ENCODE data around the gene GORASP2. TPM values are rescaled to one million over a fixed set of nuclear protein-coding genes. Genes with fewer than 3 reads are reported as not detected.

GORASP2 gene
- total and polyA plus RNA-seq, 4 experiments from 2014 or later: 82.4 to 116 (median 97.1) TPM

- H3K27ac Mint-ChIP-seq: peak overlapping the region in 2 of 7 donors; percentile 50 to 78
- no peak for DNase-seq
- Histone ChIP-seq H3K4me3 (ENCODE audit: low read length in 2 of 2) (no peak overlapping the region), H3K4me1 (ENCODE audit: insufficient read depth, low read length) (peaks cover 10% of the 10 kb centered on the region), H3K27me3 (ENCODE audit: insufficient read depth, low read length) (no peaks in the 10 kb centered on the region), H3K27ac (ENCODE audit: low read depth, low read length) (no peak overlapping the region), H3K9me3 (ENCODE audit: control insufficient read depth in 1 of 2, low read length in 2 of 2) (no peaks in the 10 kb centered on the region), H3K36me3 (ENCODE audit: insufficient read depth, low read length) (peaks cover 29% of the 10 kb centered on the region)
- peaks cover 24 to 33% of the 10 kb centered on the region in 2 donors for H3K36me3 Mint-ChIP-seq
- no peaks in the 10 kb centered on the region for H3K27me3 Mint-ChIP-seq
- no peak overlapping the region for H3K4me3 Mint-ChIP-seq
- H3K4me1 Mint-ChIP-seq: peaks cover 2 to 12% (median 8%) of the 10 kb centered on the region in 4 donors
- H3K9me3 Mint-ChIP-seq: no peaks in the 10 kb centered on the region
- CTCF ChIA-PET (ENCODE audit: partially characterized antibody): interaction anchor here (1.0 to 1.1 kb wide), 2 partner anchors 63 to 447 kb away, joined by 3 to 4 read pairs; no protein-coding TSS in a partner anchor
- intact Hi-C loops (cut with micrococcal nuclease): no loop called here
- POLR2A ChIA-PET (ENCODE audit: partially characterized antibody): interaction anchor here (1.5 kb wide), 1 partner anchor 190 kb away, joined by 4 read pairs; no protein-coding TSS in a partner anchor
Measured at GRCh38 chr2:170969030-170969429, 40.0 kb downstream of the GORASP2 start.

- Mint-ChIP-seq H3K36me3 (peaks cover 23 to 28% of the 10 kb centered on the region in 2 donors), H3K27ac (no peak overlapping the region), H3K4me3 (no peak overlapping the region), H3K27me3 (no peaks in the 10 kb centered on the region), H3K4me1 (peaks cover 6 to 16% (median 11%) of the 10 kb centered on the region in 4 donors), H3K9me3 (no peaks in the 10 kb centered on the region)
- Histone ChIP-seq H3K9me3 (ENCODE audit: control insufficient read depth in 1 of 2, low read length in 2 of 2) (no peaks in the 10 kb centered on the region), H3K27ac (ENCODE audit: low read depth, low read length) (no peak overlapping the region), H3K27me3 (ENCODE audit: insufficient read depth, low read length) (no peaks in the 10 kb centered on the region), H3K4me3 (ENCODE audit: low read length in 2 of 2) (no peak overlapping the region), H3K36me3 (ENCODE audit: insufficient read depth, low read length) (peaks cover 25% of the 10 kb centered on the region), H3K4me1 (ENCODE audit: insufficient read depth, low read length) (peaks cover 14% of the 10 kb centered on the region)
- DNase-seq: no peak
- intact Hi-C loops (cut with micrococcal nuclease): loop anchor here (5.0 kb wide), 2 partner anchors 277 to 347 kb away; no protein-coding TSS in a partner anchor
- POLR2A ChIA-PET (ENCODE audit: partially characterized antibody): interaction anchor here (1.5 kb wide), 1 partner anchor 189 kb away, joined by 4 read pairs; no protein-coding TSS in a partner anchor
- CTCF ChIA-PET (ENCODE audit: partially characterized antibody): interaction anchor here (1.1 to 7.5 kb wide), 2 partner anchors 446 kb away, joined by 4 to 135 read pairs; no protein-coding TSS in a partner anchor
Measured at GRCh38 chr2:170969872-170970496, 40.9 kb downstream of the GORASP2 start.

DNA sequence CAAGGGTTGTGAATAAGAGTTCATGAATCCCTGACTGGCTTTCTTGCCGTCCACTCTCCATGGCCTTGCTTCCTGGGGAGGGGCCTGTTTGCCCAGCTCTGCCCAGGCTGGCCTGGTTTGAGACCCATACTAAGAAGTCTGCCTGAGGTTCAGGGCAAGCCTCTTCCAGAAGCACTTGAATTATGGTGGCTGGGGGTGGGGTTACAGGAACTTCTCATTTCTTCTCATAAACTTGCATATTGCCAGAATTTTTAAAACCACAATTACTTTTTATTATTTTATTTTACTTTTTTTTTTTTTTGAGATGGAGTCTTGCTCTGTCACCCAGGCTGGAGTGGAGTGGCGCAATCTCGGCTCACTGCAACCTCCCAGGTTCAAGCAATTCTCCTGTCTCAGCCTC is 42.0 kb downstream of the GORASP2 start:
- Histone ChIP-seq H3K36me3 (ENCODE audit: insufficient read depth, low read length) (peaks cover 14% of the 10 kb centered on the region), H3K4me3 (ENCODE audit: low read length in 2 of 2) (no peak overlapping the region), H3K9me3 (ENCODE audit: control insufficient read depth in 1 of 2, low read length in 2 of 2) (no peaks in the 10 kb centered on the region), H3K4me1 (ENCODE audit: insufficient read depth, low read length) (peaks cover 14% of the 10 kb centered on the region), H3K27me3 (ENCODE audit: insufficient read depth, low read length) (no peaks in the 10 kb centered on the region), H3K27ac (ENCODE audit: low read depth, low read length) (no peak overlapping the region)
- H3K9me3 Mint-ChIP-seq: no peaks in the 10 kb centered on the region
- intact Hi-C loops (cut with micrococcal nuclease): loop anchor here (5.0 kb wide), 2 partner anchors 276 to 346 kb away; no protein-coding TSS in a partner anchor
- H3K4me3 Mint-ChIP-seq: no peak overlapping the region
- DNase-seq: no peak
- H3K27ac Mint-ChIP-seq: no peak overlapping the region
- no peaks in the 10 kb centered on the region for H3K27me3 Mint-ChIP-seq
- H3K36me3 Mint-ChIP-seq: peaks cover 12 to 17% of the 10 kb centered on the region in 2 donors
- CTCF ChIA-PET (ENCODE audit: partially characterized antibody): interaction anchor here (3.3 to 7.5 kb wide), 2 partner anchors 187 to 445 kb away, joined by 35 to 135 read pairs; no protein-coding TSS in a partner anchor
- POLR2A ChIA-PET (ENCODE audit: partially characterized antibody): no interaction called here
- H3K4me1 Mint-ChIP-seq: peaks cover 7 to 16% (median 12%) of the 10 kb centered on the region in 4 donors

- Histone ChIP-seq H3K4me3 (ENCODE audit: low read length in 2 of 2) (no peak overlapping the region), H3K4me1 (ENCODE audit: insufficient read depth, low read length) (peaks cover 14% of the 10 kb centered on the region), H3K27me3 (ENCODE audit: insufficient read depth, low read length) (no peaks in the 10 kb centered on the region), H3K27ac (ENCODE audit: low read depth, low read length) (peak overlapping the region; percentile 41), H3K9me3 (ENCODE audit: control insufficient read depth in 1 of 2, low read length in 2 of 2) (no peaks in the 10 kb centered on the region), H3K36me3 (ENCODE audit: insufficient read depth, low read length) (peaks cover 4% of the 10 kb centered on the region)
- H3K27ac Mint-ChIP-seq: peak overlapping the region in 6 of 7 donors; percentile 31 to 78 (median 48)
- no peak for DNase-seq
- ChIA-PET POLR2A (ENCODE audit: partially characterized antibody) (interaction anchor here (1.0 to 5.3 kb wide), 8 partner anchors 40 to 461 kb away, joined by 3 to 32 read pairs (median 4); partner anchors contain the start of genes DCAF17, GORASP2, METTL8 and TLK1), CTCF (ENCODE audit: partially characterized antibody) (interaction anchor here (0.6 to 7.5 kb wide), 25 partner anchors 8 to 461 kb away, joined by 3 to 135 read pairs (median 4); partner anchors contain the start of genes DCAF17, GORASP2 and METTL8)
- H3K36me3 Mint-ChIP-seq: peaks cover under 1 to 3% of the 10 kb centered on the region in 2 donors
- no peaks in the 10 kb centered on the region for H3K9me3 Mint-ChIP-seq
- H3K4me3 Mint-ChIP-seq: peak overlapping the region; percentile 61 to 86 (median 76)
- intact Hi-C loops (cut with micrococcal nuclease): loop anchor here (1.0 to 5.0 kb wide), 7 partner anchors 43 to 462 kb away; partner anchors contain the start of genes DCAF17 and GORASP2
- H3K4me1 Mint-ChIP-seq: peaks cover 7 to 16% (median 12%) of the 10 kb centered on the region in 4 donors
- no peaks in the 10 kb centered on the region for H3K27me3 Mint-ChIP-seq
Measured at GRCh38 chr2:170972296-170973224, 43.5 kb downstream of the GORASP2 start.

GRCh38 chr2:170973225-170973491 is 44.1 kb downstream of the GORASP2 start:
- Histone ChIP-seq H3K4me1 (ENCODE audit: insufficient read depth, low read length) (peaks cover 14% of the 10 kb centered on the region), H3K4me3 (ENCODE audit: low read length in 2 of 2) (peak overlapping the region in 1 of 2 donors; percentile 77), H3K36me3 (ENCODE audit: insufficient read depth, low read length) (no peaks in the 10 kb centered on the region), H3K27me3 (ENCODE audit: insufficient read depth, low read length) (no peaks in the 10 kb centered on the region), H3K27ac (ENCODE audit: low read depth, low read length) (peak overlapping the region; percentile 41), H3K9me3 (ENCODE audit: control insufficient read depth in 1 of 2, low read length in 2 of 2) (no peaks in the 10 kb centered on the region)
- Mint-ChIP-seq H3K36me3 (no peaks in the 10 kb centered on the region), H3K4me3 (peak overlapping the region; percentile 61 to 86 (median 76)), H3K4me1 (peaks cover 7 to 16% (median 12%) of the 10 kb centered on the region in 4 donors), H3K27me3 (no peaks in the 10 kb centered on the region), H3K27ac (peak overlapping the region in 5 of 7 donors; percentile 31 to 77 (median 47)), H3K9me3 (no peaks in the 10 kb centered on the region)
- intact Hi-C loops (cut with micrococcal nuclease): loop anchor here (1.0 to 5.0 kb wide), 7 partner anchors 44 to 461 kb away; partner anchors contain the start of genes DCAF17 and GORASP2
- ChIA-PET CTCF (ENCODE audit: partially characterized antibody) (interaction anchor here (0.6 to 7.5 kb wide), 24 partner anchors 8 to 461 kb away, joined by 3 to 135 read pairs (median 4); partner anchors contain the start of genes DCAF17, GORASP2 and METTL8), POLR2A (ENCODE audit: partially characterized antibody) (interaction anchor here (1.0 to 5.3 kb wide), 8 partner anchors 39 to 461 kb away, joined by 3 to 32 read pairs (median 4); partner anchors contain the start of genes DCAF17, GORASP2, METTL8 and TLK1)
- no peak for DNase-seq

GRCh38 chr2:170973492-170974303 is 44.6 kb downstream of the GORASP2 start:
- Histone ChIP-seq H3K9me3 (ENCODE audit: control insufficient read depth in 1 of 2, low read length in 2 of 2) (no peaks in the 10 kb centered on the region), H3K27me3 (ENCODE audit: insufficient read depth, low read length) (no peaks in the 10 kb centered on the region), H3K4me3 (ENCODE audit: low read length in 2 of 2) (peak overlapping the region; percentile 26 to 77), H3K27ac (ENCODE audit: low read depth, low read length) (peak overlapping the region; percentile 52), H3K4me1 (ENCODE audit: insufficient read depth, low read length) (peaks cover 14% of the 10 kb centered on the region), H3K36me3 (ENCODE audit: insufficient read depth, low read length) (no peaks in the 10 kb centered on the region)
- H3K27me3 Mint-ChIP-seq: no peaks in the 10 kb centered on the region
- H3K27ac Mint-ChIP-seq: peak overlapping the region; percentile 25 to 90 (median 54)
- peak overlapping the region; percentile 81 to 88 (median 84) for H3K4me3 Mint-ChIP-seq
- H3K36me3 Mint-ChIP-seq: no peaks in the 10 kb centered on the region
- ChIA-PET CTCF (ENCODE audit: partially characterized antibody) (interaction anchor here (0.7 to 7.5 kb wide), 23 partner anchors 12 to 460 kb away, joined by 3 to 135 read pairs (median 4); partner anchors contain the start of genes DCAF17, GORASP2 and METTL8), POLR2A (ENCODE audit: partially characterized antibody) (interaction anchor here (1.0 to 5.3 kb wide), 9 partner anchors 39 to 460 kb away, joined by 3 to 32 read pairs (median 4); partner anchors contain the start of genes DCAF17, GORASP2, METTL8 and TLK1)
- H3K4me1 Mint-ChIP-seq: peaks cover 7 to 16% (median 10%) of the 10 kb centered on the region in 4 donors
- intact Hi-C loops (cut with micrococcal nuclease): loop anchor here (1.0 to 5.0 kb wide), 7 partner anchors 44 to 461 kb away; partner anchors contain the start of genes DCAF17 and GORASP2
- H3K9me3 Mint-ChIP-seq: no peaks in the 10 kb centered on the region
- peak; percentile 87 to 91 (median 87) for DNase-seq
